ENCODE results near the gene DCC.

Gene DCC

GRCh38 chr18:53567929-53568574, 1228.1 kb downstream of the DCC start:
- TF ChIP-seq CTCF (IDR thresholded peaks at IDR 0.05; ENCODE audit: insufficient read depth, missing control alignments): peak; percentile 64
- peak; percentile 97 for FAIRE-seq

More at GRCh38 chr18:53567929-53568574, 1228.1 kb downstream of the DCC start:
- no peak for DNase-seq (ENCODE audit: insufficient read length, low spot score)
